Spleen (tissue), 11 donors: ENCODE data around the gene GOLT1A. TPM values are rescaled to one million over a fixed set of nuclear protein-coding genes. Genes with fewer than 3 reads are reported as not detected.
A peak's percentile ranks its signal among the peaks of the same experiment; 100 is the strongest.

Experiments used
- DNase-seq: peaks from one replicate; pipeline ENCODE4 v3.0.0-alpha.2; 2020
- H3K27ac ChIP-seq, 8 donors: fragments of 200-600 bp; sonication (generic) in 7 of 8; 1 replicate in 4 of 8; 2 replicates in 4 of 8; pipeline versions ENCODE4 v1.5.0 to v1.8.0; 2016 to 2021; ENCODE audit warnings: inconsistent platforms in 4 of 8, mild to moderate bottlenecking in 4 of 8, moderate library complexity in 1 of 8
- H3K27me3 ChIP-seq, 7 donors: fragments of 200-600 bp; sonication (generic) in 6 of 7; replicated peaks in 1 of 7; 1 replicate in 4 of 7; 2 replicates in 3 of 7; pipeline versions ENCODE4 v1.5.0 to v1.8.0; 2016 to 2021; ENCODE audit warnings: inconsistent platforms in 3 of 7, mild to moderate bottlenecking in 1 of 7
- H3K36me3 ChIP-seq, 6 donors: fragments of 200-600 bp; sonication (generic) in 5 of 6; 1 replicate in 4 of 6; 2 replicates in 2 of 6; pipeline versions ENCODE4 v1.5.0 to v1.8.0; 2016 to 2021; ENCODE audit warnings: inconsistent platforms in 2 of 6
- H3K4me1 ChIP-seq, 6 donors: fragments of 200-600 bp; sonication (generic) in 5 of 6; 1 replicate in 3 of 6; 2 replicates in 3 of 6; pipeline versions ENCODE4 v1.5.0 to v1.8.0; 2016 to 2021; ENCODE audit warnings: inconsistent platforms in 3 of 6
- H3K4me3 ChIP-seq, 8 donors: fragments of 200-600 bp; sonication (generic) in 7 of 8; 1 replicate in 4 of 8; 2 replicates in 4 of 8; pipeline versions ENCODE4 v1.5.0 to v1.8.0; 2016 to 2021; ENCODE audit warnings: inconsistent platforms in 4 of 8, mild to moderate bottlenecking in 4 of 8, moderate library complexity in 2 of 8
- H3K9me3 ChIP-seq, 8 donors: fragments of 200-600 bp; sonication (generic) in 7 of 8; 1 replicate in 4 of 8; 2 replicates in 4 of 8; pipeline versions ENCODE4 v1.5.0 to v1.8.0; 2016 to 2021; ENCODE audit warnings: inconsistent platforms in 4 of 8
- POLR2A ChIP-seq, 3 donors: fragments of 450-650 bp; IDR thresholded peaks; one replicate each; pipeline ENCODE4 v1.5.1; 2017; ENCODE audit warnings: antibody characterized with exemption in 3 of 3, mild to moderate bottlenecking in 1 of 3
- POLR2AphosphoS5 ChIP-seq, 3 donors: sonication (generic); formaldehyde crosslinking; IDR thresholded peaks; one replicate each; pipeline ENCODE4 v1.5.1; 2017; ENCODE audit warnings: antibody characterized with exemption in 3 of 3
- WGBS, 5 donors: extraction: QIAGEN DNeasy Blood & Tissue Kit in 3 of 5; methylation state at CpG; one replicate each; pipeline versions ENCODE4 v1.1.5 to v1.1.7; 2013 to 2018; 5-methylcytosine and 5-hydroxymethylcytosine counted together
- intact Hi-C: fragments of 100-400 bp; cut with DNase I; formaldehyde crosslinking; loops from one replicate; pipeline ENCODE4 v1.15.0; 2023; ENCODE audit warnings: low total_unique reads
- polyA plus RNA-seq, 3 donors: library from polyadenylated mRNA; stranded (reverse); fragments of 200-250 nt; gene quantifications; one replicate each; pipeline ENCODE4 v1.2.1, GENCODE V29; 2013
- total RNA-seq, 7 donors: library from RNA; depleted of rRNA in 3 of 7; stranded (reverse); fragments of >200 nt in 3 of 7; fragmentation: NEBNext Ultra II Directional in 4 of 7; extraction: Animal tissue kit (Norgen Biotek cat#: 25700) in 4 of 7; gene quantifications; one replicate each; pipeline versions ENCODE4 v1.1.0 to v1.2.1, GENCODE V29; 2016 to 2021
- TF ChIP-seq, protein P1 (sequence below), 11 experiments: fragments of 200-600 bp in 7 of 11; fragments of 450-650 bp in 4 of 11; sonication (generic) in 4 of 11; IDR thresholded peaks in 8 of 11; conservative IDR thresholded peaks in 3 of 11; 1 replicate in 7 of 11; 2 replicates in 4 of 11; pipeline versions ENCODE4 v1.4.0 to v1.8.0; 2016 to 2021; ENCODE audit warnings: antibody characterized with exemption in 11 of 11, inconsistent platforms in 4 of 11, mild to moderate bottlenecking in 1 of 11
- donor health status: healthy with polysubstance abuse.
- donor health status: DM: no; HTN: no; CAD: no; lungs with moderate emphysema.
- donor health status: DM: no; HTN: no; CAD: no.
- donor health status: Bipolar disorder and iron deficiency.
- donor health status: healthy.
- donor health status: DM: no; HTN: no; CAD: no.
- donor health status: DM: yes; HTN: yes; CAD: no.

Gene GOLT1A
- total and polyA plus RNA-seq, 10 donors: 0.13 to 0.24 TPM; not detected in 8

DNA sequence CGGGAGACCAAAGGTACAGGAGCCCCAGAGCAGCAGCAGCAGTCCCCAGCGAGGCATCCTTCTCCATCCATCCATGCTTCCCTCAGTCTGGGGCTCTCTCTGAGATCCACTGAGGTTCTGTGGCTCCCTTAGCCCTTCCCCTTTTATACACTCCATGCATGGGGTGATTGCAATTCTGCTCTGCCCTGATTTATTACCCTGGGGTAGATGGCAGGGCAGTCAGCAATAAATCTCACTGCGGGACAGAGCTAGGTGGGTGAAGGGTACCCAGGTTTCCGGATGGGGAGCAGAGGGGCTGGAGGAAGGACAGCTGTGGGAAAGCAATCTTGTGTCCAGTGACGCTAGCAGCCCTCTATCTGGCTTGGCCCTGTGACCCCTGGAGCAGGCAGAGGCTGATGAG lies 47.6 kb downstream of the GOLT1A start, which contains the start of gene REN:
TSS of gene REN (minus strand) at position 119 of the 400 bp plus-strand sequence. CDS start at position 75, 44 bp downstream.
- WGBS, 5 donors: 40 to 47% (median 44%) methylated on average over 4 to 5 of the region's 5 CpGs
- Histone ChIP-seq H3K27me3 (peaks cover 0 to 26% (median 0%) of the 10 kb centered on the region in 7 donors), H3K36me3 (no peaks in the 10 kb centered on the region), H3K9me3 (peaks cover 4 to 44% (median 32%) of the 10 kb centered on the region in 8 donors), H3K4me1 (peaks cover 0 to 7% (median 3%) of the 10 kb centered on the region in 6 donors), H3K4me3 (no peak within 1 kb of the TSS), H3K27ac (no peak within 1 kb of the TSS)
- TF ChIP-seq, protein P1, sequence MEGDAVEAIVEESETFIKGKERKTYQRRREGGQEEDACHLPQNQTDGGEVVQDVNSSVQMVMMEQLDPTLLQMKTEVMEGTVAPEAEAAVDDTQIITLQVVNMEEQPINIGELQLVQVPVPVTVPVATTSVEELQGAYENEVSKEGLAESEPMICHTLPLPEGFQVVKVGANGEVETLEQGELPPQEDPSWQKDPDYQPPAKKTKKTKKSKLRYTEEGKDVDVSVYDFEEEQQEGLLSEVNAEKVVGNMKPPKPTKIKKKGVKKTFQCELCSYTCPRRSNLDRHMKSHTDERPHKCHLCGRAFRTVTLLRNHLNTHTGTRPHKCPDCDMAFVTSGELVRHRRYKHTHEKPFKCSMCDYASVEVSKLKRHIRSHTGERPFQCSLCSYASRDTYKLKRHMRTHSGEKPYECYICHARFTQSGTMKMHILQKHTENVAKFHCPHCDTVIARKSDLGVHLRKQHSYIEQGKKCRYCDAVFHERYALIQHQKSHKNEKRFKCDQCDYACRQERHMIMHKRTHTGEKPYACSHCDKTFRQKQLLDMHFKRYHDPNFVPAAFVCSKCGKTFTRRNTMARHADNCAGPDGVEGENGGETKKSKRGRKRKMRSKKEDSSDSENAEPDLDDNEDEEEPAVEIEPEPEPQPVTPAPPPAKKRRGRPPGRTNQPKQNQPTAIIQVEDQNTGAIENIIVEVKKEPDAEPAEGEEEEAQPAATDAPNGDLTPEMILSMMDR (IDR thresholded peaks at IDR 0.05 in 8 of 11, conservative IDR thresholded peaks at IDR 0.05 in 3 of 11): no peak
- TF ChIP-seq POLR2A (IDR thresholded peaks at IDR 0.05) (no peak), POLR2AphosphoS5 (IDR thresholded peaks at IDR 0.05) (no peak)
- intact Hi-C loops: no loop called here
- DNase-seq: no peak

DNA sequence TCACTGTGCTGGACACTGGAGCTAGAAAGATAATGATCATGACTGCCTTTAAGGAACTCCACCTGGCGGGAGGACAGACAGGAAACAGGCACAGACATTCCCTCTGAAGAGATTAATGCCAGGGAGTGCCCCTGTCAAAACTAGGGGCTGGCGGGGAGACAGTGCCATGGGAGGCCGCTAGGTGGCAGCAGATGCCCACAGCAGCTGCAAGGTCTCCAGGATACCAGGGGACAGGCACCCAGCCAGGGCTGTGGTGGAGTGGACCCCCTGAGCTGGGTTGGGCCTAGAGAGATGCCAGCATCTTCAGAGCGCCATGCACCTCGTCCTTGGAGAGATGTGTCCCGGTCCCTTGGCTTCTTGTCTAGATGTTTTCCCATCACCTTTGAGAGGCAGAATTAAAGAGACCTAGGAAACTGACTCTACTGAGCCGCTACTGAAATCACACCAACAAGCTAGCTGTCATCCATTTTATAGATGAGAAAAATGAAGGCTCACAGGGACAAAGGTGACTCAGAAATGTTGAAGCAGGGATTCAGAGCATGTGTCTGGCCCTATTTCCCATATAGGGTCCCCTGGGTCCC lies 51.2 kb downstream of the GOLT1A start:
- Histone ChIP-seq H3K4me3 (no peak overlapping the region), H3K27ac (no peak overlapping the region), H3K36me3 (no peaks in the 10 kb centered on the region), H3K4me1 (peaks cover 0 to 11% (median 3%) of the 10 kb centered on the region in 6 donors), H3K27me3 (peaks cover 0 to 38% (median 0%) of the 10 kb centered on the region in 7 donors), H3K9me3 (peaks cover 0 to 8% (median 0%) of the 10 kb centered on the region in 8 donors)
- WGBS, 5 donors: 15 to 18% (median 17%) methylated on average over 7 of the region's 7 CpGs
- intact Hi-C loops: loop anchor here (5.0 kb wide), 2 partner anchors 45 to 200 kb away; no protein-coding TSS in a partner anchor
- TF ChIP-seq, protein P1 (IDR thresholded peaks at IDR 0.05 in 8 of 11, conservative IDR thresholded peaks at IDR 0.05 in 3 of 11): peak; percentile 88 to 99 (median 98)
- TF ChIP-seq POLR2A (IDR thresholded peaks at IDR 0.05) (no peak), POLR2AphosphoS5 (IDR thresholded peaks at IDR 0.05) (peak in 1 of 3 donors; percentile 51)
- peak; percentile 93 for DNase-seq

DNA sequence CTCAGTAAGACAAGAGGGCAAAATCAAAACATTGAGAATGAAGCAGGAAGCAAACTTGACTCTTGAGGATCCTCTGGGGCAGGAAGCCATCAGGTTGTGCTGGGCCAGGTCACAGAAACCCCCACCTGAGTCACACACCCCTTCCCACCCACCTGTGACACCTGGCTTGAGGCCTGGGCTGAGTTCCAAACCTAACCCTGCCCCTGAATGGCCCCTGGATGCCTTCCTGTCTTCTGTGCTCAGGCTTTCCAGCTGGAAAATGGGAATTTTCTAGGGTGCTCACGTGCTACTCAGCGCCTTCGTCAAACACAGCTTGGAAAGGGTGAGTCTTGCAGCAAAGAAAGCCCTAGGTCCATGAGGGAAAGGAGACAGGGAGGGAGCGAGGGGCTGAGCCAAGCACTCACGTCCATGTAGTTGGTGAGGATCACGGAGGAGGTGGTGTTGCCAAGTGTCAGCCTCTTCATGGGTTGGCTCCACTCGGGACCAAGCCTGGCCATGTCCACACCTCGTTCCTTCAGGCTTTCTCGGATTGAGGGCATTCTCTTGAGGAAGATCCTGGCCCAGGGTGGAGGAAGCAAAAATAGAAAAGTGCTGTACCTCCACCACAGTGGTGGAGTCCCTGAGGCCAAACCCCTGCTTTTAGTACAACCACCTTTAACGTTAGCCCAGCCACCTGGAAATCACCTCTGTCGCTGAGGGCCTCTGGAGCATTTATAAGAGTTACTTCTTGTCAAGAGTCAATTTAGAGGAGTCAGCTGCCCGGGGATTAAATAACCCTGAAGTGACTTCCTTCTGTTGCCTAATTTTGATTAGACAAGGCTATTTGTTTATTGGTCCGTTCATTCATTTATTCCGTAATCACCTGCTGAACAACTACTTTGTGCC lies 51.9 kb downstream of the GOLT1A start:
- Histone ChIP-seq H3K4me1 (peaks cover 0 to 17% (median 3%) of the 10 kb centered on the region in 6 donors), H3K9me3 (peaks cover 0 to under 1% (median 0%) of the 10 kb centered on the region in 8 donors), H3K4me3 (no peak overlapping the region), H3K36me3 (no peaks in the 10 kb centered on the region), H3K27me3 (peaks cover 0 to 39% (median 0%) of the 10 kb centered on the region in 7 donors), H3K27ac (no peak overlapping the region)
- 53 to 80% (median 73%) methylated on average over 14 of the region's 14 CpGs for WGBS, 5 donors
- intact Hi-C loops: loop anchor here (5.0 kb wide), 2 partner anchors 45 to 200 kb away; no protein-coding TSS in a partner anchor
- no peak for DNase-seq
- TF ChIP-seq, protein P1 (IDR thresholded peaks at IDR 0.05 in 8 of 11, conservative IDR thresholded peaks at IDR 0.05 in 3 of 11): no peak
- TF ChIP-seq POLR2AphosphoS5 (IDR thresholded peaks at IDR 0.05): no peak
- TF ChIP-seq POLR2A (IDR thresholded peaks at IDR 0.05): no peak
